GM19452 (cell line): ENCODE results near the gene SEC63.

ENCODE experiments used
- ATAC-seq: cut with Tn5 transposase; IDR thresholded peaks from one replicate; pipeline ENCODE4 v1.9.1; 2021; ENCODE audit not compliant: unreplicated experiment

The SEC63 gene

GRCh38 chr6:107822176-107823046 lies 135.6 kb downstream of the SEC63 start:
- ATAC-seq = no peak

- ATAC-seq = no peak
Measured at GRCh38 chr6:107821591-107821990, 136.4 kb downstream of the SEC63 start.

- ATAC-seq = no peak
Measured at GRCh38 chr6:107820338-107821261, 137.4 kb downstream of the SEC63 start.

DNA sequence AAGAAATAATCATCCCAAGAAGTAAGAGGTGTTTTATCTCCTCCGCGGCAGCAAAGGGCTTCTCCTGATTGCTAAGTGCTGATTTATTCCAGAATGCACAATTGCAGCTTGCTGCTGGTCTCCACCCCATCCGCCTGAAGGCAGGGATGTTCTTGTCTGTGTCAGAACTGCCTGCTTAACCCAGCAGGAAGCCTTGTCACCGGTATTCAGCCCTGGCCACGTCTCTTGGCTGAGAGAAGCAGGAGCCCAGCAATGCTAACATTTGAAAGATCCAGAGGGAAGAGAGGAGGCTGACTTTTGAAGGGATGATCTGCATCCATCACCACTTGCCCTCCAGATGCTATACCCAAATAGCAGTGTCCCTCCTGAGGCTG lies 138.1 kb downstream of the SEC63 start:
- no peak for ATAC-seq

- no peak for ATAC-seq
Measured at GRCh38 chr6:107819217-107819616, 138.8 kb downstream of the SEC63 start.

DNA sequence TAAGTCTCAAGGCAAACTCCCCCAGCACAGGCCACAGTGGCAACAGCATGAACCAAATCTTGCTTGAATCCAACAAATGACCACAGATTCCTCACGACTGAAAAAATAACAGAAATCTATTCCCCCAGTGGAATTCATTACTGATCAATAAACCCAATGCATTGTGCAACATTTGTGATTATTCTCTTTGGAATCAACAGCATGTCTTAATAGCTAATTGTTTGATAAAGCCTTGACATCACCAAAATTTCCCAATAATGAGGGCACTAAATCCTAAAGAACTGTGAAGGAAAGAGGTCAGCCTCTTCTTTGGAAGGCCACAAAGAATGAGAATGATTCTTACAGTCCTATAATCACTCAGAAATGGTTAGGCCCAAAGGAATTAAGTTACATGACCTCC lies 139.7 kb downstream of the SEC63 start:
- ATAC-seq = no peak

DNA sequence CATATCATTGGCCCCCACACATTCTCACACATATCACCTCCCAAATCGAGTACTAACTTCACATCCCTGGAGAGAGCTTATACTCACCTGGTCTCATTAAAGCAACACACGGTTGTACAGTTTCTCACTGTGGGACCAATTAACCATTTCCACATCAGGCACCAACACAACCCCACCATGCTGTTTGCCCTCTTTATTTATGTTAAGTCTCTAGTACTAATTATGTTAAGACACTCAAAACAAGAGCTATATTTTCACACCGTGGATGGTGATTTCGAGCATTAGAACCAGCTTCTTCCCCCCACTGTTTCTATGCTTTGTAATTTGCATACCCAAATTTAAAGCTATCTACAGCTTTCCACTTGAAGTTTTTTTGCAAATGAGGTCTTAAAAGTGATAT lies 140.2 kb downstream of the SEC63 start:
- ATAC-seq = no peak
